PFSK-1 (cell line): ENCODE measurements around the gene B3GALT4.

Experiments
- FOXP2 ChIP-seq: optimal IDR thresholded peaks from 2 replicates; pipeline ENCODE3; 2011; ENCODE audit warnings: borderline replicate concordance, control low read depth, inconsistent platforms; ENCODE audit not compliant: insufficient read depth; ENCODE audit errors: extremely low read length, extremely low read depth
- SIN3A ChIP-seq: IDR thresholded peaks from 2 replicates; pipeline ENCODE4 v1.6.1; 2012; ENCODE audit warnings: mild to moderate bottlenecking, low read length, moderate library complexity, borderline replicate concordance; ENCODE audit not compliant: insufficient read depth
- TF ChIP-seq, protein P1 (sequence below), 2 experiments: IDR thresholded peaks; 2 replicates each; pipeline versions ENCODE4 v1.6.1 to v1.8.0; 2011 to 2012; ENCODE audit warnings: low read depth in 2 of 2, low read length in 2 of 2, control low read depth in 1 of 2, inconsistent platforms in 1 of 2, mild to moderate bottlenecking in 1 of 2, moderate library complexity in 1 of 2; ENCODE audit not compliant: insufficient read depth in 1 of 2

- no peak for TF ChIP-seq FOXP2
- TF ChIP-seq, protein P1, sequence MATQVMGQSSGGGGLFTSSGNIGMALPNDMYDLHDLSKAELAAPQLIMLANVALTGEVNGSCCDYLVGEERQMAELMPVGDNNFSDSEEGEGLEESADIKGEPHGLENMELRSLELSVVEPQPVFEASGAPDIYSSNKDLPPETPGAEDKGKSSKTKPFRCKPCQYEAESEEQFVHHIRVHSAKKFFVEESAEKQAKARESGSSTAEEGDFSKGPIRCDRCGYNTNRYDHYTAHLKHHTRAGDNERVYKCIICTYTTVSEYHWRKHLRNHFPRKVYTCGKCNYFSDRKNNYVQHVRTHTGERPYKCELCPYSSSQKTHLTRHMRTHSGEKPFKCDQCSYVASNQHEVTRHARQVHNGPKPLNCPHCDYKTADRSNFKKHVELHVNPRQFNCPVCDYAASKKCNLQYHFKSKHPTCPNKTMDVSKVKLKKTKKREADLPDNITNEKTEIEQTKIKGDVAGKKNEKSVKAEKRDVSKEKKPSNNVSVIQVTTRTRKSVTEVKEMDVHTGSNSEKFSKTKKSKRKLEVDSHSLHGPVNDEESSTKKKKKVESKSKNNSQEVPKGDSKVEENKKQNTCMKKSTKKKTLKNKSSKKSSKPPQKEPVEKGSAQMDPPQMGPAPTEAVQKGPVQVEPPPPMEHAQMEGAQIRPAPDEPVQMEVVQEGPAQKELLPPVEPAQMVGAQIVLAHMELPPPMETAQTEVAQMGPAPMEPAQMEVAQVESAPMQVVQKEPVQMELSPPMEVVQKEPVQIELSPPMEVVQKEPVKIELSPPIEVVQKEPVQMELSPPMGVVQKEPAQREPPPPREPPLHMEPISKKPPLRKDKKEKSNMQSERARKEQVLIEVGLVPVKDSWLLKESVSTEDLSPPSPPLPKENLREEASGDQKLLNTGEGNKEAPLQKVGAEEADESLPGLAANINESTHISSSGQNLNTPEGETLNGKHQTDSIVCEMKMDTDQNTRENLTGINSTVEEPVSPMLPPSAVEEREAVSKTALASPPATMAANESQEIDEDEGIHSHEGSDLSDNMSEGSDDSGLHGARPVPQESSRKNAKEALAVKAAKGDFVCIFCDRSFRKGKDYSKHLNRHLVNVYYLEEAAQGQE (IDR thresholded peaks at IDR 0.05; ENCODE audit: insufficient read depth in 1 of 2, low read depth in 2 of 2, low read length in 2 of 2): no peak
- TF ChIP-seq SIN3A: no peak
Observed at GRCh38 chr6:33316603-33317418, 39.9 kb downstream of the B3GALT4 start.
